HG02610 (cell line): ENCODE measurements around the gene MYO5C.
"Not testable (repeated sequence)": the region's sequence is repeated elsewhere in the genome, so short reads cannot be mapped to it uniquely, and the experiment has no call there.

Experiments used
- ATAC-seq: cut with Tn5 transposase; IDR thresholded peaks from one replicate; pipeline ENCODE4 v1.9.1; 2021; ENCODE audit warnings: mild to moderate bottlenecking, moderate library complexity; ENCODE audit not compliant: unreplicated experiment

Gene MYO5C

GRCh38 chr15:52307847-52308246 lies 12.2 kb upstream of the MYO5C start:
- no peak for ATAC-seq

GRCh38 chr15:52306270-52306669 lies 10.7 kb upstream of the MYO5C start:
- no peak for ATAC-seq

- ATAC-seq: no peak
These were observed 7.6 kb upstream of the MYO5C start for GRCh38 chr15:52303093-52303772.

- ATAC-seq: no peak
These were observed 5.8 kb upstream of the MYO5C start for GRCh38 chr15:52301265-52301847.

- peak; percentile 18 for ATAC-seq
These were observed 653 bp downstream of the MYO5C start for GRCh38 chr15:52294881-52295420.

GRCh38 chr15:52292780-52293392 lies 2.7 kb downstream of the MYO5C start:
- ATAC-seq: no peak

GRCh38 chr15:52291204-52291603 lies 4.4 kb downstream of the MYO5C start:
- ATAC-seq: no peak

GRCh38 chr15:52290800-52291199 lies 4.8 kb downstream of the MYO5C start:
- ATAC-seq: no peak

- peak; percentile 53 for ATAC-seq
These were observed 5.3 kb downstream of the MYO5C start for GRCh38 chr15:52290329-52290728.

- no peak for ATAC-seq
These were observed 5.9 kb downstream of the MYO5C start for GRCh38 chr15:52289629-52290081.

GRCh38 chr15:52288986-52289385 lies 6.6 kb downstream of the MYO5C start:
- ATAC-seq: no peak

- no peak for ATAC-seq
These were observed 7.3 kb downstream of the MYO5C start for GRCh38 chr15:52288051-52288942.

GRCh38 chr15:52287114-52287513 lies 8.5 kb downstream of the MYO5C start:
- no peak for ATAC-seq

GRCh38 chr15:52285941-52286340 lies 9.7 kb downstream of the MYO5C start:
- ATAC-seq: not testable (repeated sequence)

GRCh38 chr15:52284164-52284563 lies 11.4 kb downstream of the MYO5C start:
- ATAC-seq: no peak

GRCh38 chr15:52283281-52283680 lies 12.3 kb downstream of the MYO5C start:
- no peak for ATAC-seq

GRCh38 chr15:52282418-52282817 lies 13.2 kb downstream of the MYO5C start:
- no peak for ATAC-seq

- no peak for ATAC-seq
These were observed 14.2 kb downstream of the MYO5C start for GRCh38 chr15:52281085-52282035.

GRCh38 chr15:52280326-52281084 lies 15.1 kb downstream of the MYO5C start:
- no peak for ATAC-seq
